Bronchus fibroblast of lung (primary cell): Measurements from ENCODE around the gene AMN. TPM values are rescaled to one million over a fixed set of nuclear protein-coding genes. Genes with fewer than 3 reads are reported as not detected.

Experiments
- total RNA-seq: library from RNA; depleted of rRNA; stranded (reverse); fragments of >200 nt; gene quantifications from 2 replicates; pipeline ENCODE4 v1.2.3, GENCODE V29; 2015

Gene AMN
- 0.30 and 84.4 TPM in 2 replicates for total RNA-seq

DNA sequence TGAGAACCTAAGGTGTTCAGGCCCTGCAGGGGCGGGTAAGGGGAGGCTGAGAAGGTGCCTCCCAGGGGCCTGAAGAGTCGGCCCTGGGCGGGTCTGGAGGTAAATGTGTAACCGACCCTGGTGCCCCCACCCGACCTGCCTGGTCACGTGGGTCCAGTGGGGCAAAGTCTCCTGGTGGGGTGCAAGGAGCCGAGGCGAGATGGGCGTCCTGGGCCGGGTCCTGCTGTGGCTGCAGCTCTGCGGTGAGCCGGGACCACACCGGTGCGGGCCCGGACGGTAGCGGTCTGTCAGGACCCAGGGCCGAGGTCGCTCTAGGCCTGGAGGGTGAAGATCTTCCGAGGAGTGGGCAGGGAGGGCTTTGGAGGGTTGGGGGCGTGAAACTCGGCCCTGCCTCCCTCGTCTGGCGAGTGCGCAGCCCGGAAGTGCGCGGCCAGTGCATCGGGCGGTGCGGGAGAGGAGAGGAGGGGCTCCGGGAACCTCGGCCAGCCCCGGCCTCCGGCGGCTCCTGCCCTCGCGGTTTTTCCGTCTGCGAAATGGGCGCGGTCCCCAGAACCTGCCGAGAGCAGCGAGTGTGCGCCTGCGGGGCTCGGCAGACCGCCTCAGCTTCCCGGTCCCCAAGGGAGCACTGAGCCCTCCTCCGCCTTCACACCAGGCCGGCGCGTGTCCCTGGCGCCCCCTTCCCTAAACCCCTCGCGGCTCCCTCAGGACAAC lies at the start of gene AMN:
AMN (plus strand) TSS at position 174 of the 711 bp plus-strand sequence; CDS start at position 200, 26 bp downstream.

Other genes starting within 250 kb of the AMN start
- gene TRAF3, start 145.2 kb upstream of the AMN start, total RNA-seq: 5.9 and 8.9 TPM in 2 replicates
- 50.3 and 59.0 TPM in 2 replicates for gene CDC42BPB, start 134.9 kb downstream of the AMN start, total RNA-seq
- not detected in 2 replicates for gene LBHD2, start 161.5 kb downstream of the AMN start, total RNA-seq
- not detected in 2 replicates for gene EXOC3L4, start 172.1 kb downstream of the AMN start, total RNA-seq
- 32.4 and 36.6 TPM in 2 replicates for gene TNFAIP2, start 200.8 kb downstream of the AMN start, total RNA-seq